Naive B cell (primary cell): Measurements from ENCODE around the gene ACOT12. TPM values are rescaled to one million over a fixed set of nuclear protein-coding genes. Genes with fewer than 3 reads are reported as not detected.
A peak's percentile ranks its signal among the peaks of the same experiment; 100 is the strongest.

Source experiments
- ATAC-seq, 2 donors: fragments of 150-1000 bp; cut with Tn5 transposase; 2 replicates each; pipeline ENCODE4 v1.10.0; 2021; ENCODE audit warnings: low read depth in 2 of 2, mild to moderate bottlenecking in 2 of 2, moderate library complexity in 2 of 2
- DNase-seq: peaks from one replicate; pipeline ENCODE4 v3.0.0; 2022
- H3K27ac Mint-ChIP-seq, 6 donors: one replicate each; pipeline ENCODE4 v1.8.0; 2020 to 2022; ENCODE audit warnings: mild to moderate bottlenecking in 6 of 6, mixed read lengths in 6 of 6, moderate library complexity in 5 of 6, inconsistent platforms in 2 of 6
- H3K27me3 Mint-ChIP-seq, 3 donors: one replicate each; pipeline ENCODE4 v1.8.0; 2021 to 2022; ENCODE audit warnings: mixed read lengths in 3 of 3, mild to moderate bottlenecking in 1 of 3
- H3K36me3 Mint-ChIP-seq, 2 donors: one replicate each; pipeline ENCODE4 v1.8.0; 2020 to 2022; ENCODE audit warnings: mixed read lengths in 2 of 2, inconsistent platforms in 1 of 2, mild to moderate bottlenecking in 1 of 2
- H3K4me1 Mint-ChIP-seq, 3 donors: one replicate each; pipeline ENCODE4 v1.8.0; 2020 to 2022; ENCODE audit warnings: mixed read lengths in 3 of 3, inconsistent platforms in 1 of 3, mild to moderate bottlenecking in 1 of 3, moderate library complexity in 1 of 3
- H3K4me3 Mint-ChIP-seq, 8 donors: one replicate each; pipeline ENCODE4 v1.8.0; 2020 to 2022; ENCODE audit warnings: mild to moderate bottlenecking in 8 of 8, mixed read lengths in 8 of 8, moderate library complexity in 8 of 8, inconsistent platforms in 2 of 8
- H3K9me3 Mint-ChIP-seq, 7 donors: one replicate each; pipeline ENCODE4 v1.8.0; 2020 to 2022; ENCODE audit warnings: mixed read lengths in 7 of 7, mild to moderate bottlenecking in 5 of 7, inconsistent platforms in 2 of 7, moderate library complexity in 1 of 7
- polyA plus RNA-seq, 6 donors: library from polyadenylated mRNA; unstranded; fragments of 300-500 nt; fragmentation: Illumina TruSeq; gene quantifications; one replicate each; pipeline ENCODE4 v1.2.3, GENCODE V29; 2021; ENCODE audit warnings: low read depth in 6 of 6

The ACOT12 gene
- polyA plus RNA-seq, 6 donors from 2014 or later, result not detected

DNA sequence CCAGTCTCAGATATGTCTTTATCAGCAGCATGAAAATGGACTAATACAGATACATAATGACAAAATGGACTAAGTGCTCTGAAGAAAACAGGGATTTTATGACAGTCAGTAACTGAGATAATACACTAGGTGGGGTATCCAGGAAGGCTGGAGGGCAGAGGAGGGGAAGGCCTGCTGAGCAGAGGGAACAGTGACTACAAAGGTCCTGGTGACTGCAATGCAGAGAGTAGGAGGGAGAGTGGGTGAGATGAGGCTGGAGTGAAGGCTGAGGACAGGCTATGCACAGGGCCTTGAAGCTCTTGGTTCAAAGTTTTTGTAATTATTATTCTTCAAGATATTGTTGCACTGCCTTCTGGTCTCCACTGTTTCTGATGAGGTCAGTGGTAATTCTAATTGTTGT is 4.9 kb downstream of the ACOT12 start:
- Mint-ChIP-seq H3K36me3 (peaks cover 0 to 16% of the 10 kb centered on the region in 2 donors), H3K4me1 (peaks cover 0 to 5% (median 5%) of the 10 kb centered on the region in 3 donors), H3K27me3 (peaks cover 27 to 45% (median 32%) of the 10 kb centered on the region in 3 donors), H3K27ac (no peak overlapping the region), H3K9me3 (peaks cover 0 to 15% (median 4%) of the 10 kb centered on the region in 7 donors), H3K4me3 (no peak overlapping the region)
- ATAC-seq (no peak), DNase-seq (no peak)

GRCh38 chr5:81388169-81388568 is 5.8 kb downstream of the ACOT12 start:
- H3K9me3 Mint-ChIP-seq, result peaks cover 0 to 15% (median 4%) of the 10 kb centered on the region in 7 donors
- H3K27ac Mint-ChIP-seq, result no peak overlapping the region
- peaks cover 0 to under 1% (median 0%) of the 10 kb centered on the region in 3 donors for H3K4me1 Mint-ChIP-seq
- H3K27me3 Mint-ChIP-seq, result peaks cover 23 to 42% (median 27%) of the 10 kb centered on the region in 3 donors
- DNase-seq (no peak), ATAC-seq (no peak)
- peaks cover 0 to 16% of the 10 kb centered on the region in 2 donors for H3K36me3 Mint-ChIP-seq
- H3K4me3 Mint-ChIP-seq, result no peak overlapping the region

GRCh38 chr5:81383867-81384266 is 10.1 kb downstream of the ACOT12 start:
- no peak for DNase-seq
- Mint-ChIP-seq H3K36me3 (peaks cover 0 to 2% of the 10 kb centered on the region in 2 donors), H3K27ac (no peak overlapping the region), H3K4me3 (no peak overlapping the region), H3K4me1 (no peaks in the 10 kb centered on the region), H3K27me3 (peaks cover 0 to 7% (median 0%) of the 10 kb centered on the region in 3 donors), H3K9me3 (peaks cover 0 to 4% (median 2%) of the 10 kb centered on the region in 7 donors)
- no peak for ATAC-seq

DNA sequence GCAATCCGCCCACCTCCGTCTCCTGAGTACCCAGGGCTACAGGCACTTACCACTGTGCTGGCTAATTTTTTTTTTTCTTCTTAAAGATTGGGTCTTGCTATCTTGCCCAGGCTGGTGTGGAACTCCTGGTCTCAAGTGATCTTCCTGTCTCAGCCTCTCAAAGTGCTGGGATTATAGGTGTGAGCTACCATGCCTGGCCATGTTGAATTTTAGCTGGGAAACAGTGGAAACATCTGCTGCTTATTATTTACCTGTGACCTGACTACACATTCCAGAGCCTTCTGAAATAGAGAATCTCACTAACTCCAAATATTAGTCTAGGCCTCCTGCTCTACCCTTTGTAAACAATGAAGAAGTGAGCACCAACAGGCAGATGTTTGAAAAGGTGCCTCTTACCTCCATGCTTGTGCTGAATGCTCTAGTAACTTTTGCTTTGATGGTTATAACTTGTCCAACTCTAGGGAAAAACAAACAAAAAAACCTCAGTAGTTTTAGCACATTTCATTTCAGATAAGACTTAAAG is 22.5 kb downstream of the ACOT12 start:
- DNase-seq, result no peak
- no peaks in the 10 kb centered on the region for H3K4me1 Mint-ChIP-seq
- H3K4me3 Mint-ChIP-seq, result no peak overlapping the region
- peaks cover 0 to 21% (median 15%) of the 10 kb centered on the region in 3 donors for H3K27me3 Mint-ChIP-seq
- no peak for ATAC-seq
- no peak overlapping the region for H3K27ac Mint-ChIP-seq
- no peaks in the 10 kb centered on the region for H3K9me3 Mint-ChIP-seq
- H3K36me3 Mint-ChIP-seq, result no peaks in the 10 kb centered on the region

- DNase-seq (no peak), ATAC-seq (no peak)
- Mint-ChIP-seq H3K27me3 (peaks cover 0 to 18% (median 10%) of the 10 kb centered on the region in 3 donors), H3K27ac (no peak overlapping the region), H3K36me3 (no peaks in the 10 kb centered on the region), H3K9me3 (no peaks in the 10 kb centered on the region), H3K4me1 (no peaks in the 10 kb centered on the region), H3K4me3 (no peak overlapping the region)
Observed at GRCh38 chr5:81370912-81371311, 23.0 kb downstream of the ACOT12 start.

DNA sequence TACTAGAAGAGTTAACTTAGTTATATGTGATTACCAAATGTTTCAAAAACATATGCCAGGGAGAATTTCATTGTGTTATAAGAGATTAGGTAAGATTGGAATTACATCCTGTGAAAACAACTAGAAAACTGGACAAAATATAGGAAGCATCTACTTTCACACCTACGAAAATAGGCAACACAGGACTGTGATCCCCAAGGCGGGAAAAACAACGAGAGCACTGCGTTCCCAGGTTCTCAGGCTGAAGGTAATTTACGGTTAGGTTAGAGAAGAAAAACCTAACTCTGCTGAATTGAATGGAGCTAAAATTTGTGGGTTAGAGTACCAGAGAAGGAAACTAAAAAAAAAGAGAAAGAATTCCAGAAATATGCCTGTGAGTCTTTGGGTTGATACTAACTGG is 28.4 kb downstream of the ACOT12 start:
- no peaks in the 10 kb centered on the region for H3K4me1 Mint-ChIP-seq
- ATAC-seq (no peak), DNase-seq (no peak)
- no peaks in the 10 kb centered on the region for H3K36me3 Mint-ChIP-seq
- H3K9me3 Mint-ChIP-seq, result no peaks in the 10 kb centered on the region
- H3K4me3 Mint-ChIP-seq, result no peak overlapping the region
- H3K27ac Mint-ChIP-seq, result no peak overlapping the region
- H3K27me3 Mint-ChIP-seq, result no peaks in the 10 kb centered on the region

- DNase-seq, result no peak
- Mint-ChIP-seq H3K27ac (no peak overlapping the region), H3K27me3 (no peaks in the 10 kb centered on the region), H3K9me3 (no peaks in the 10 kb centered on the region), H3K4me3 (no peak overlapping the region), H3K4me1 (no peaks in the 10 kb centered on the region), H3K36me3 (no peaks in the 10 kb centered on the region)
- ATAC-seq, result no peak
Observed at GRCh38 chr5:81363093-81363871, 30.7 kb downstream of the ACOT12 start.

DNA sequence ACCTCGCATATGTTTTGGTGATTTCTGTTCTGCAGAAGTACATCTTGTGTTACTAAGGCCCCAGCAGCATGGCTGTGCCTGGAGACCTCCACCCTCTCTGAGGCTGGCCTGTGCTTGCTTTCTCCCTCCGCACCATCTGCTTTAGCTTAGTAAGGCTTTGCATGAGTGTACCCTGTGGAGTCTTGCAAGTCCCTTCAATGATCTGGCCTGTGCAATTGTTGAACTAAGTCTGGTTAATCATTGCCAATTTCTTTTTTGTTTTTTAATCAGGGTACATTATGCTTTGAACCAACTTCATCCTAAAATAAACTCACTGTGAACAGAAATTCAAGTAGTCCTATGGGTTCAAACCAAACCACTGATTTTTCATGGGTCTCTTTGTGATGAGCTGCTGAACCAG is 32.3 kb downstream of the ACOT12 start:
- H3K27ac Mint-ChIP-seq, result no peak overlapping the region
- H3K4me3 Mint-ChIP-seq, result no peak overlapping the region
- H3K9me3 Mint-ChIP-seq, result no peaks in the 10 kb centered on the region
- DNase-seq (no peak), ATAC-seq (no peak)
- no peaks in the 10 kb centered on the region for H3K36me3 Mint-ChIP-seq
- no peaks in the 10 kb centered on the region for H3K4me1 Mint-ChIP-seq
- no peaks in the 10 kb centered on the region for H3K27me3 Mint-ChIP-seq

DNA sequence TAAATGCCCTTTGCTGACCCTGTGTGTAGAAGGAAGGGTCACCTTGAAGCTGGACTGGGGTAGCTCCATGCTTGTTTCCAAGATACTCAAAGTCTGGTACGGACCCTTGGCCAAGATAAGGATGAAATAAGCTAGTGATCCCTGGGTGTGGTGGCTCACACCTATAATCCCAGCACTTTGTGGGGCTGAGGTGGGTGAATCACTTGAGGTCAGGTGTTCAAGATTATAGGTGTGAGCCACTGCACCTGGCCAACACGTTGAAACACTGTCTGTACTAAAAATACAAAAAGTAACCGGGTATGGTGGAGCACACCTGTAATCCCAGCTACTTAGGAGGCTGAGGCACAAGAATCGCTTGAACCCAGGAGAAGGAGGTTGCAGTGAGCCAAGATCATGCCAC is 33.3 kb downstream of the ACOT12 start:
- H3K9me3 Mint-ChIP-seq, result no peaks in the 10 kb centered on the region
- ATAC-seq (no peak), DNase-seq (no peak)
- peak overlapping the region in 1 of 6 donors; percentile 63 for H3K27ac Mint-ChIP-seq
- H3K36me3 Mint-ChIP-seq, result no peaks in the 10 kb centered on the region
- no peaks in the 10 kb centered on the region for H3K4me1 Mint-ChIP-seq
- no peaks in the 10 kb centered on the region for H3K27me3 Mint-ChIP-seq
- no peak overlapping the region for H3K4me3 Mint-ChIP-seq

DNA sequence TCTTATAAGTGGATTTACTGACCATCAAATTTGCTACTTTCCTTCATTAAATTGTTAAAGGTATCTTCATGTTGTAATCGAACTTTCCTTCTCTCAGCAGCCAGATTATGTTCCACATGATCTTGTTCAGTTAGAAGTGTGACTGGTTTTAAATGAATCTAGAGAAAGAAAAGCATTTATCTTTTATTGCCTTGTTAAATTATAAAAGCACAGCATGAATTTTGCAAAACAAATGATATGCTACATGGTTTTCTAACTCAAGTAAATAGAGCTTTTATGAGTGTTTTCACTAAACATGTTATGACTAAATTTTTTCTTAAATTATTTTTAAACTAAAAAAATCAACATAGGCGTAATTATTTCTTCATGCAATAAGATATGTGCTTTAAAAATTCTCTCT is 34.1 kb downstream of the ACOT12 start:
- H3K36me3 Mint-ChIP-seq, result no peaks in the 10 kb centered on the region
- no peak overlapping the region for H3K4me3 Mint-ChIP-seq
- H3K27ac Mint-ChIP-seq, result no peak overlapping the region
- no peak for ATAC-seq
- no peaks in the 10 kb centered on the region for H3K27me3 Mint-ChIP-seq
- no peaks in the 10 kb centered on the region for H3K4me1 Mint-ChIP-seq
- no peak for DNase-seq
- H3K9me3 Mint-ChIP-seq, result no peaks in the 10 kb centered on the region

DNA sequence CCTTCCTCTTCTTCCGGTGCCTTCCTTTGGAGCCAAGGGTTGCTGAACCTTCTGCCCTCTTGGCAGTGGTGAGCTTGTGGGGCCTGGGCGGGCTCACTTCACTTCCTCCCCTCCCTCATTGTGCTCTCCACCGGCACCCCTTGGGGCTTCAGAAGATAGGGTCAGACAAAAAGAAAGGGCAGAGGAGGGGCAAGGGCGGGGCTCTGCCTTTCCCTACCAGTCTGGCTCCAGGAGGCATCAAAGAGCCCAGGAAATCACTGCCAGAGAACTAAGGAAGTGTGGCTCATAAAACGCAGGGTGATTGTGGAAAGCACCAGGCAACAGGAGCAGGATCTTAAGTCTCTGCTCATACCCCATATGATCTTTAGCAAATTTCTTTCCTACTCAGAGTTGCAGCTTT is 34.8 kb downstream of the ACOT12 start:
- H3K27ac Mint-ChIP-seq, result no peak overlapping the region
- peak overlapping the region in 1 of 8 donors; percentile 37 for H3K4me3 Mint-ChIP-seq
- no peaks in the 10 kb centered on the region for H3K9me3 Mint-ChIP-seq
- DNase-seq, result no peak
- H3K4me1 Mint-ChIP-seq, result no peaks in the 10 kb centered on the region
- no peak for ATAC-seq
- no peaks in the 10 kb centered on the region for H3K27me3 Mint-ChIP-seq
- H3K36me3 Mint-ChIP-seq, result no peaks in the 10 kb centered on the region

- Mint-ChIP-seq H3K36me3 (no peaks in the 10 kb centered on the region), H3K27ac (no peak overlapping the region), H3K27me3 (peaks cover 0 to 4% (median 0%) of the 10 kb centered on the region in 3 donors), H3K4me1 (no peaks in the 10 kb centered on the region), H3K4me3 (no peak overlapping the region), H3K9me3 (no peaks in the 10 kb centered on the region)
- ATAC-seq (no peak), DNase-seq (no peak)
Observed at GRCh38 chr5:81355291-81356251, 38.4 kb downstream of the ACOT12 start.

DNA sequence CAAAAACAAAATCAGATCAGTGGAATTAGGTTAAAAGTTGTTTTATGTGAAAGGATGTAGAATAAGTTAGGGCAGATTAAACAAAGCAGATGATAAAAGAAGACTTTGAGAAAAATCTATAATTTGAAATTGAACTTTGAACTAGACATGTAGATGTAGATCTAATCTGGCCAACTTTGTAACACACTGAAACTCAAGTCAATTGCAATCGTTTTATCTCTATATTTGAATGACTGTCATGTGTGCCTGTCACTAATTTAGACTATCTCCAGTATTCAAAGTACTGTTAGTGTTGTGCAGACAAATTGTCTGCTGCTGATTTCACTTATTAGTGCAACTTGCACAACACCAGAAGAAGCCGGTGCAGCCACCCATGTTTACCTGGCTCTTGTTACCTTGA is 39.8 kb downstream of the ACOT12 start:
- Mint-ChIP-seq H3K27me3 (peaks cover 0 to 4% (median 0%) of the 10 kb centered on the region in 3 donors), H3K4me1 (no peaks in the 10 kb centered on the region), H3K9me3 (no peaks in the 10 kb centered on the region), H3K27ac (no peak overlapping the region), H3K36me3 (no peaks in the 10 kb centered on the region), H3K4me3 (no peak overlapping the region)
- ATAC-seq (no peak), DNase-seq (no peak)
